PFSK-1 (cell line): Measurements from ENCODE around the gene SCAMP2.

Experiments
- FOXP2 ChIP-seq: optimal IDR thresholded peaks from 2 replicates; pipeline ENCODE3; 2011; ENCODE audit warnings: borderline replicate concordance, control low read depth, inconsistent platforms; ENCODE audit not compliant: insufficient read depth; ENCODE audit errors: extremely low read length, extremely low read depth
- POLR2AphosphoS5 ChIP-seq: IDR thresholded peaks from 2 replicates; pipeline ENCODE4 v1.6.1; 2012; ENCODE audit warnings: low read depth, mild to moderate bottlenecking, control low read depth, low read length, moderate library complexity
- SIN3A ChIP-seq: IDR thresholded peaks from 2 replicates; pipeline ENCODE4 v1.6.1; 2012; ENCODE audit warnings: mild to moderate bottlenecking, low read length, moderate library complexity, borderline replicate concordance; ENCODE audit not compliant: insufficient read depth
- TAF1 ChIP-seq: IDR thresholded peaks from 2 replicates; pipeline ENCODE4 v1.6.1; 2012; ENCODE audit warnings: low read length, control low read depth, borderline replicate concordance; ENCODE audit not compliant: insufficient read depth
- TF ChIP-seq, protein P1 (sequence below), 2 experiments: IDR thresholded peaks; 2 replicates each; pipeline versions ENCODE4 v1.6.1 to v1.8.0; 2011 to 2012; ENCODE audit warnings: low read depth in 2 of 2, low read length in 2 of 2, control low read depth in 1 of 2, inconsistent platforms in 1 of 2, mild to moderate bottlenecking in 1 of 2, moderate library complexity in 1 of 2; ENCODE audit not compliant: insufficient read depth in 1 of 2

GRCh38 chr15:74823324-74823723 lies 49.8 kb downstream of the SCAMP2 start:
- TF ChIP-seq POLR2AphosphoS5 (no peak), SIN3A (no peak), FOXP2 (no peak), TAF1 (no peak)
- TF ChIP-seq, protein P1, sequence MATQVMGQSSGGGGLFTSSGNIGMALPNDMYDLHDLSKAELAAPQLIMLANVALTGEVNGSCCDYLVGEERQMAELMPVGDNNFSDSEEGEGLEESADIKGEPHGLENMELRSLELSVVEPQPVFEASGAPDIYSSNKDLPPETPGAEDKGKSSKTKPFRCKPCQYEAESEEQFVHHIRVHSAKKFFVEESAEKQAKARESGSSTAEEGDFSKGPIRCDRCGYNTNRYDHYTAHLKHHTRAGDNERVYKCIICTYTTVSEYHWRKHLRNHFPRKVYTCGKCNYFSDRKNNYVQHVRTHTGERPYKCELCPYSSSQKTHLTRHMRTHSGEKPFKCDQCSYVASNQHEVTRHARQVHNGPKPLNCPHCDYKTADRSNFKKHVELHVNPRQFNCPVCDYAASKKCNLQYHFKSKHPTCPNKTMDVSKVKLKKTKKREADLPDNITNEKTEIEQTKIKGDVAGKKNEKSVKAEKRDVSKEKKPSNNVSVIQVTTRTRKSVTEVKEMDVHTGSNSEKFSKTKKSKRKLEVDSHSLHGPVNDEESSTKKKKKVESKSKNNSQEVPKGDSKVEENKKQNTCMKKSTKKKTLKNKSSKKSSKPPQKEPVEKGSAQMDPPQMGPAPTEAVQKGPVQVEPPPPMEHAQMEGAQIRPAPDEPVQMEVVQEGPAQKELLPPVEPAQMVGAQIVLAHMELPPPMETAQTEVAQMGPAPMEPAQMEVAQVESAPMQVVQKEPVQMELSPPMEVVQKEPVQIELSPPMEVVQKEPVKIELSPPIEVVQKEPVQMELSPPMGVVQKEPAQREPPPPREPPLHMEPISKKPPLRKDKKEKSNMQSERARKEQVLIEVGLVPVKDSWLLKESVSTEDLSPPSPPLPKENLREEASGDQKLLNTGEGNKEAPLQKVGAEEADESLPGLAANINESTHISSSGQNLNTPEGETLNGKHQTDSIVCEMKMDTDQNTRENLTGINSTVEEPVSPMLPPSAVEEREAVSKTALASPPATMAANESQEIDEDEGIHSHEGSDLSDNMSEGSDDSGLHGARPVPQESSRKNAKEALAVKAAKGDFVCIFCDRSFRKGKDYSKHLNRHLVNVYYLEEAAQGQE (IDR thresholded peaks at IDR 0.05; ENCODE audit: insufficient read depth in 1 of 2, low read depth in 2 of 2, low read length in 2 of 2) = no peak
